Renal pelvis (tissue), 4 donors: ENCODE results near the gene CLDN16. TPM values are rescaled to one million over a fixed set of nuclear protein-coding genes. Genes with fewer than 3 reads are reported as not detected.

Source experiments
- DNase-seq: peaks from one replicate; pipeline ENCODE4 v3.0.0-alpha.2; 2013
- polyA plus RNA-seq, 3 donors: library from polyadenylated mRNA; unstranded; fragments of 120-200 nt; gene quantifications; one replicate each; pipeline ENCODE4 v1.2.1, GENCODE V29; 2013; ENCODE audit not compliant: insufficient read length in 3 of 3

Gene CLDN16
- polyA plus RNA-seq, 3 donors, result 28.6 to 43.0 (median 29.3) TPM

DNA sequence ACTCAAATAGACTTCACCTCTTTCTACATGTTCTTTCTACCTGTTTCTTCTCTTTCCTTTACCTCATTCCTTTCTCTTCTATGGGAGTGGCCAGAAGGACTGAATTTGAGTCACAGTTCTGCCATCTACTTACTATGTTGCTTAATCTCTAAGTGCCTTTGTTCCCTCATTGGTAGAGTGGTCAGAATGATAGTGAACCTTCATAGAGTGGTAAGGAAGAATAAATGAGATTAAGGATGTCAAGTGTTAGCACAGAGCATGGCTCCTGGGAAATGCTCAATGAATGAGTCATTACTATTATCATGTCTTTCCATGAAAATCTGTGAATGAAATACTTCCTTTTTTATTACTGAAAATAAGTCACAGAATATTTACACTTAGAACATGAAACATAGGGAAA, 44.3 kb downstream of the CLDN16 start:
- no peak for DNase-seq

- no peak for DNase-seq
These were observed 45.7 kb downstream of the CLDN16 start for GRCh38 chr3:190433626-190434025.

DNA sequence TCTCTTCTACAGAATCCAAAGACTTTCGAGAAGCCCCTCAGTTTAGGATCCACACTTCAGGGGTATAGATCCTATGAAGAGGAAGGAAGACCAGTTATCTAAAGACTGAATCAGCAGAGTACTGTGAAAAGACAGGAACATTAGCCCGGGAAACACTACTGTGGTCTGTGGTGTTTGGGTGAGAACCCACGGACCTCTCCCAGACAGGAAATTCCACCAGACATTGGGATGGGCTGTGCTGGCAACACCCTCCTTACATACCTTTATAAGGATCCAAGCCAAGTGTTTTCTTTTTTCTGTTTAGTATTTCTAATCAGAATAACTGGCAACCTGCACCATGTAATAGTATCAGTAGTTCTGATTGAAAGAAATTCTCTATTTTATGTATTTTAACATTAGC, 47.7 kb downstream of the CLDN16 start:
- no peak for DNase-seq

GRCh38 chr3:190436331-190436730, 48.4 kb downstream of the CLDN16 start:
- DNase-seq, result no peak

GRCh38 chr3:190442240-190442639, 54.3 kb downstream of the CLDN16 start:
- DNase-seq, result no peak

DNA sequence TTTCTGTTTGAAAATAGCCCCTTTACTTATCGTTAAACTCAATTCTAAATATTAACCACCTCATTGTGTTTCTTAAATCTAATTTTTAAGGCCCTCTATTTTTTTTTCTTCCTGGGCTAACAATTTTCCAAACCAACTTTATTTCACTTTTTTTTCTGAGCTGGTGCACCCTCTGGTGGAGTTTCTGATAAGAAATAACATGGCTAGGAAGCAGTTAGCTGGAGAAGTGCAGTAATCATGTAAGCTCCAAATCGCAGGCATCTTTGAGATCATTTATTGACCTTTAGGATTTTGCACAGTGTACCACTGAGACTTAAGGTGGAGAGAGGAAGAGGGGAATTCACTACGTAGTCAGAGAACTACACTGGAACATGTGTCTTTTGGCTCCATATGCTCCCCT, 55.3 kb downstream of the CLDN16 start:
- DNase-seq, result no peak

- no peak for DNase-seq
These were observed 56.0 kb downstream of the CLDN16 start for GRCh38 chr3:190444006-190444405.

- DNase-seq, result no peak
These were observed 56.7 kb downstream of the CLDN16 start for GRCh38 chr3:190444576-190445145.

- DNase-seq, result no peak
These were observed 58.8 kb downstream of the CLDN16 start for GRCh38 chr3:190446573-190447279.

DNA sequence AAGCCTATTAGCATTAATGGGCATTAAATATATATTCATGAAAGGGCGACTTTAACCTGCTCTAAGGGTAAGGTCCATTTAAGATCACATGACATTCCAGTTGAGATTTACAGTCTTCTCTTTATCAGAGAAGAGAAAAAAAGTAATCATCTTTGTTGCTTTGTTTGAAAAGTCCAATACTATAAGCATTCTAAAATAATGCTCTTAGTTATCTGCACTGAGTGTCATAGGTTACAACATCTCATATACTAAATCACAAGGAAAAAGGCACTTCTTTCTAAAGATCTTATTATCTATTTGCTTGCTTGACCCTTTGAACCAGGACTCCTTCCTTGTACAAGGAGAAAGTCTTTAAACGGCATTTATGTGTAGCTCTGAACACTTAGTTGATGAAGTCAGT, 60.3 kb downstream of the CLDN16 start:
- no peak for DNase-seq

- no peak for DNase-seq
These were observed 61.8 kb downstream of the CLDN16 start, which contains the start of gene TMEM207 for GRCh38 chr3:190449801-190450200. TMEM207 (minus strand) TSS chr3:190449901; CDS start chr3:190449809, 92 bp downstream.

- DNase-seq, result peak; percentile 28
These were observed 67.9 kb downstream of the CLDN16 start for GRCh38 chr3:190455828-190456227.

- no peak for DNase-seq
These were observed 68.8 kb downstream of the CLDN16 start for GRCh38 chr3:190456770-190457169.

- DNase-seq, result peak; percentile 28
These were observed 70.1 kb downstream of the CLDN16 start for GRCh38 chr3:190458040-190458439.

Other genes starting within 250 kb of the CLDN16 start
- gene CLDN1, start 65.7 kb upstream of the CLDN16 start, polyA plus RNA-seq, result 10 to 100 TPM; 44.8 to 63.3 (median 58.9) TPM
- gene TMEM207, start 61.7 kb downstream of the CLDN16 start, polyA plus RNA-seq, result 10 to 100 TPM; 17.8 to 24.0 (median 20.3) TPM
- 10 to 100 TPM; 12.8 to 19.3 (median 15.0) TPM for gene IL1RAP, start 125.9 kb downstream of the CLDN16 start, polyA plus RNA-seq